CD4-positive, alpha-beta T cell (primary cell): ENCODE results near the gene PSMC3. TPM values are rescaled to one million over a fixed set of nuclear protein-coding genes. Genes with fewer than 3 reads are reported as not detected.

Experiments used
- ATAC-seq: fragments of 200-7000 bp; cut with Tn5 transposase; one replicate; pipeline ENCODE4 v1.10.0; 2022; ENCODE audit warnings: mild to moderate bottlenecking; ENCODE audit not compliant: poor library complexity
- CTCF ChIA-PET: fragments of 350-600 bp; sonication (Branson Sonifier 250); formaldehyde crosslinking; loops from one replicate; lab custom pipeline; 2021; ENCODE audit warnings: antibody characterized with exemption, inconsistent platforms; lab: Charles Lee
- POLR2A ChIA-PET: fragments of 350-600 bp; sonication (Branson Sonifier 250); formaldehyde crosslinking; loops from one replicate; lab custom pipeline; 2021; ENCODE audit warnings: antibody characterized with exemption, inconsistent platforms; lab: Charles Lee
- DNase-seq, 14 experiments: peaks; one replicate each; pipeline ENCODE4 v3.0.0-alpha.2; 2013 to 2020; ENCODE audit warnings: mixed read lengths in 2 of 14
- H3K27ac ChIP-seq, 2 donors: one replicate each; pipeline versions ENCODE4 v1.5.1 to v1.7.0; 2013; ENCODE audit warnings: low read length in 2 of 2, low read depth in 1 of 2, mild to moderate bottlenecking in 1 of 2
- H3K27me3 ChIP-seq, 2 experiments: 1 replicate in 1 of 2; 2 replicates in 1 of 2; pipeline versions ENCODE4 v1.6.1 to v1.7.0; 2013; ENCODE audit warnings: low read length in 2 of 2, control low read depth in 1 of 2, mild to moderate bottlenecking in 1 of 2, moderate library complexity in 1 of 2; ENCODE audit not compliant: insufficient read depth in 2 of 2, control insufficient read depth in 1 of 2
- H3K36me3 ChIP-seq: one replicate; pipeline ENCODE4 v1.6.1; 2013; ENCODE audit warnings: low read length, control low read depth; ENCODE audit not compliant: insufficient read depth
- H3K4me1 ChIP-seq: one replicate; pipeline ENCODE4 v1.6.1; 2013; ENCODE audit warnings: low read length, control low read depth; ENCODE audit not compliant: insufficient read depth
- H3K4me3 ChIP-seq: one replicate; pipeline ENCODE4 v1.5.1; 2013; ENCODE audit warnings: mild to moderate bottlenecking, low read length, moderate library complexity
- H3K9me3 ChIP-seq, 2 experiments: 1 replicate in 1 of 2; 2 replicates in 1 of 2; pipeline versions ENCODE4 v1.6.1 to v1.7.0; 2013; ENCODE audit warnings: low read length in 2 of 2, mild to moderate bottlenecking in 2 of 2, control low read depth in 1 of 2, moderate library complexity in 1 of 2; ENCODE audit not compliant: control insufficient read depth in 1 of 2, insufficient read depth in 1 of 2
- H3K27ac Mint-ChIP-seq: one replicate; pipeline ENCODE4 v1.8.0; 2020; ENCODE audit warnings: mixed read lengths
- H3K27me3 Mint-ChIP-seq: one replicate; pipeline ENCODE4 v1.8.0; 2021; ENCODE audit warnings: mixed read lengths
- H3K36me3 Mint-ChIP-seq: one replicate; pipeline ENCODE4 v1.8.0; 2021; ENCODE audit warnings: low read depth, mixed read lengths
- H3K4me1 Mint-ChIP-seq: one replicate; pipeline ENCODE4 v1.8.0; 2021; ENCODE audit warnings: low read depth, mixed read lengths
- H3K4me3 Mint-ChIP-seq: one replicate; pipeline ENCODE4 v1.8.0; 2020; ENCODE audit warnings: mild to moderate bottlenecking, mixed read lengths
- H3K9me3 Mint-ChIP-seq: one replicate; pipeline ENCODE4 v1.8.0; 2020; ENCODE audit warnings: mixed read lengths
- CTCF ChIP-seq: fragments of 200-600 bp; IDR thresholded peaks from one replicate; pipeline ENCODE4 v1.8.0; 2022; ENCODE audit warnings: antibody characterized with exemption, mild to moderate bottlenecking
- intact Hi-C, 2 experiments: fragments of 100-400 bp; cut with DNase I in 1 of 2; cut with micrococcal nuclease in 1 of 2; formaldehyde crosslinking; loops; one replicate each; pipeline versions ENCODE4 v1.15.1 to v1.9.0; 2023 to 2025; cut with DNase I, micrococcal nuclease
- total RNA-seq, 174 experiments: library from RNA in 2 of 174; stranded (reverse) in 2 of 174; gene quantifications; one replicate each; pipeline ENCODE4 v1.2.3 and lab custom pipeline; 2021 to 2026

Gene PSMC3
- total RNA-seq, 2 experiments from 2014 or later = 51.3 to 59.5 TPM

- no peaks in the 10 kb centered on the region for H3K36me3 Mint-ChIP-seq
- no peaks in the 10 kb centered on the region for H3K9me3 Mint-ChIP-seq
- peaks cover 54% of the 10 kb centered on the region for H3K4me1 ChIP-seq
- ChIA-PET POLR2A (interaction anchor here (1.0 to 1.1 kb wide), 2 partner anchors 8 to 24 kb away, joined by 3 read pairs; no protein-coding TSS in a partner anchor), CTCF (interaction anchor here (0.9 kb wide), 2 partner anchors 13 to 24 kb away, joined by 3 read pairs; no protein-coding TSS in a partner anchor)
- no peak overlapping the region for H3K4me3 ChIP-seq
- H3K36me3 ChIP-seq = peaks cover 2% of the 10 kb centered on the region
- DNase-seq (peak in 1 of 14 experiments; percentile 2), ATAC-seq (no peak)
- H3K4me1 Mint-ChIP-seq = peaks cover 50% of the 10 kb centered on the region
- intact Hi-C loops = no loop called here
- H3K9me3 ChIP-seq = no peaks in the 10 kb centered on the region
- H3K27ac Mint-ChIP-seq = peak overlapping the region; percentile 78
- no peaks in the 10 kb centered on the region for H3K27me3 ChIP-seq
- no peaks in the 10 kb centered on the region for H3K27me3 Mint-ChIP-seq
- no peak for TF ChIP-seq CTCF
- H3K4me3 Mint-ChIP-seq = peak overlapping the region; percentile 67
- peak overlapping the region in 1 of 2 donors; percentile 7 for H3K27ac ChIP-seq
Observed at GRCh38 chr11:47398011-47398410, 28.2 kb downstream of the PSMC3 start.

- no peak overlapping the region for H3K4me3 Mint-ChIP-seq
- intact Hi-C loops = no loop called here
- peaks cover 69% of the 10 kb centered on the region for H3K4me1 ChIP-seq
- ChIA-PET CTCF (no interaction called here), POLR2A (no interaction called here)
- H3K4me3 ChIP-seq = no peak overlapping the region
- H3K27me3 Mint-ChIP-seq = no peaks in the 10 kb centered on the region
- peak overlapping the region; percentile 94 for H3K27ac Mint-ChIP-seq
- H3K27ac ChIP-seq = peak overlapping the region; percentile 83 to 93
- ATAC-seq (no peak), DNase-seq (peak in 1 of 14 experiments; percentile 2)
- H3K36me3 ChIP-seq = peaks cover 2% of the 10 kb centered on the region
- peaks cover 52% of the 10 kb centered on the region for H3K4me1 Mint-ChIP-seq
- no peaks in the 10 kb centered on the region for H3K9me3 Mint-ChIP-seq
- H3K27me3 ChIP-seq = no peaks in the 10 kb centered on the region
- no peaks in the 10 kb centered on the region for H3K36me3 Mint-ChIP-seq
- TF ChIP-seq CTCF = no peak
- no peaks in the 10 kb centered on the region for H3K9me3 ChIP-seq
Observed at GRCh38 chr11:47396049-47396320, 30.3 kb downstream of the PSMC3 start.

GRCh38 chr11:47395223-47396048, 30.8 kb downstream of the PSMC3 start:
- peak overlapping the region; percentile 83 to 93 for H3K27ac ChIP-seq
- DNase-seq (peak in 2 of 14 experiments; percentile 4 to 15), ATAC-seq (no peak)
- peaks cover 2% of the 10 kb centered on the region for H3K36me3 ChIP-seq
- peaks cover 69% of the 10 kb centered on the region for H3K4me1 ChIP-seq
- ChIA-PET CTCF (interaction anchor here (3.1 kb wide), 1 partner anchor 21 kb away, joined by 12 read pairs; no protein-coding TSS in a partner anchor), POLR2A (interaction anchor here (1.1 to 1.5 kb wide), 6 partner anchors 8 to 453 kb away, joined by 3 to 8 read pairs (median 4); partner anchors contain the start of genes NUP160, SLC39A13 and SPI1)
- Mint-ChIP-seq H3K4me3 (peak overlapping the region; percentile 73), H3K4me1 (peaks cover 51% of the 10 kb centered on the region), H3K9me3 (no peaks in the 10 kb centered on the region), H3K36me3 (no peaks in the 10 kb centered on the region), H3K27me3 (no peaks in the 10 kb centered on the region), H3K27ac (peak overlapping the region; percentile 94)
- H3K4me3 ChIP-seq = peak overlapping the region; percentile 51
- H3K9me3 ChIP-seq = no peaks in the 10 kb centered on the region
- no peak for TF ChIP-seq CTCF
- no peaks in the 10 kb centered on the region for H3K27me3 ChIP-seq
- intact Hi-C loops = loop anchor here in 1 of 2 experiments (2.0 kb wide), 1 partner anchor 21 kb away; no protein-coding TSS in a partner anchor
